B cell (primary cell): ENCODE results near the gene HLA-DMA.

Experiments used
- EZH2 ChIP-seq: IDR thresholded peaks from 2 replicates; pipeline ENCODE4 v1.6.1; 2012; ENCODE audit warnings: borderline replicate concordance, low read depth, mild to moderate bottlenecking, moderate library complexity, low read length; ENCODE audit not compliant: insufficient read depth, poor library complexity, severe bottlenecking
- TF ChIP-seq, protein P1 (sequence below): fragments of 200-600 bp; IDR thresholded peaks from one replicate; pipeline ENCODE4 v1.8.0; 2022; ENCODE audit warnings: antibody characterized with exemption, mild to moderate bottlenecking

DNA sequence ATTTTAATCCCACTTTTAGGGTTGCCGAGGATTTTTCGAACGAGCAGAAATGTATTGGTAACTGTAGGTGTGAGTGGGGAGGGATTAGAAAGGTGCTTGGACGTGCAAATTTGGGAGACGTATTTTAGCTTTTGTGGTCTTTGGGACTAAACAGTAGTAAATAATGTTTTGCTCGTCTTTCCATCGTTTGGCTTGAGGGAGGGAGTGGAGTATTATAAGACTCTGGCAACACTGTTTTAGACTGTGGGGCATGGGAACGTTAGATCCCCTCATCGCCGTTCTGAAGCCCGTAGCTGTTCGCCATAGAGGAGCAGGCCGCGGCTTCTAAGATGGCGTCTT is 18.3 kb upstream of the HLA-DMA start:
- TF ChIP-seq, protein P1, sequence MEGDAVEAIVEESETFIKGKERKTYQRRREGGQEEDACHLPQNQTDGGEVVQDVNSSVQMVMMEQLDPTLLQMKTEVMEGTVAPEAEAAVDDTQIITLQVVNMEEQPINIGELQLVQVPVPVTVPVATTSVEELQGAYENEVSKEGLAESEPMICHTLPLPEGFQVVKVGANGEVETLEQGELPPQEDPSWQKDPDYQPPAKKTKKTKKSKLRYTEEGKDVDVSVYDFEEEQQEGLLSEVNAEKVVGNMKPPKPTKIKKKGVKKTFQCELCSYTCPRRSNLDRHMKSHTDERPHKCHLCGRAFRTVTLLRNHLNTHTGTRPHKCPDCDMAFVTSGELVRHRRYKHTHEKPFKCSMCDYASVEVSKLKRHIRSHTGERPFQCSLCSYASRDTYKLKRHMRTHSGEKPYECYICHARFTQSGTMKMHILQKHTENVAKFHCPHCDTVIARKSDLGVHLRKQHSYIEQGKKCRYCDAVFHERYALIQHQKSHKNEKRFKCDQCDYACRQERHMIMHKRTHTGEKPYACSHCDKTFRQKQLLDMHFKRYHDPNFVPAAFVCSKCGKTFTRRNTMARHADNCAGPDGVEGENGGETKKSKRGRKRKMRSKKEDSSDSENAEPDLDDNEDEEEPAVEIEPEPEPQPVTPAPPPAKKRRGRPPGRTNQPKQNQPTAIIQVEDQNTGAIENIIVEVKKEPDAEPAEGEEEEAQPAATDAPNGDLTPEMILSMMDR = no peak
- no peak for TF ChIP-seq EZH2
